ENCODE results near the gene GABRB2.

DNA sequence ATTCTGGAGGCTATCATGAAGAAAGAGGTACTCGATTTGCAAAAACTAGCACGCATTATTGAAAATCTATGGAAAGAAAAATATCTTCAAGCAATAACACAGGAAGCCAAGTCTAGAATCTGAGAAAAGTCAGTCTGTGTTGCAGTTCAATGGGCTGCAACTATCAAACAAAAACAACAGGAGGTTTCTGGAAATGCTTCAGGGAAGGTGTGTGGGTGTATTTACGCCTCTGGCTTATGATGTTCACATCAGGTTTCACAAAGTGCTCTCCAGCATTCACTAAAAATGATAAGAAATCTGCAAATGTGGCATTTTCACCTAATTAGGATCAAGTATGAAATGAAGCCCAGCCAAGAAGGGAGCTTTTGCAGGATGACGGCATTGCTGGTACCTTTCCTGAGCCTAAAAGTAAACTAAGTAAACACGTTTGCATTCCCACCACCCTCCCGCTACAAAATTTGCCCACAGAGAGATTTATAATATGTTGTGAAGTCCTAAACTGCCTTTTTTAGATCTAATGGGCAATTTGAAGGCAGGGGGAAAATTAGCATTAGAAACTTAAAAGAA, 146.4 kb downstream of the GABRB2 start:
- TF ChIP-seq ELF4 (IDR thresholded peaks at IDR 0.05) (no peak), SP1 (IDR thresholded peaks at IDR 0.05) (no peak), ZNF384 (IDR thresholded peaks at IDR 0.05) (no peak), HDGF (IDR thresholded peaks at IDR 0.05; ENCODE audit: borderline replicate concordance) (no peak), ARNT (IDR thresholded peaks at IDR 0.05) (no peak), BHLHE40 (IDR thresholded peaks at IDR 0.05; ENCODE audit: borderline replicate concordance) (no peak), FOXA1 (IDR thresholded peaks at IDR 0.05) (no peak), L3MBTL2 (conservative IDR thresholded peaks at IDR 0.05) (no peak), FOXM1 (IDR thresholded peaks at IDR 0.05; ENCODE audit: borderline replicate concordance) (no peak), SUZ12 (IDR thresholded peaks at IDR 0.05) (no peak)
- TF ChIP-seq, protein P1, sequence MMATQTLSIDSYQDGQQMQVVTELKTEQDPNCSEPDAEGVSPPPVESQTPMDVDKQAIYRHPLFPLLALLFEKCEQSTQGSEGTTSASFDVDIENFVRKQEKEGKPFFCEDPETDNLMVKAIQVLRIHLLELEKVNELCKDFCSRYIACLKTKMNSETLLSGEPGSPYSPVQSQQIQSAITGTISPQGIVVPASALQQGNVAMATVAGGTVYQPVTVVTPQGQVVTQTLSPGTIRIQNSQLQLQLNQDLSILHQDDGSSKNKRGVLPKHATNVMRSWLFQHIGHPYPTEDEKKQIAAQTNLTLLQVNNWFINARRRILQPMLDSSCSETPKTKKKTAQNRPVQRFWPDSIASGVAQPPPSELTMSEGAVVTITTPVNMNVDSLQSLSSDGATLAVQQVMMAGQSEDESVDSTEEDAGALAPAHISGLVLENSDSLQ (IDR thresholded peaks at IDR 0.05), result no peak
